GM12878 (cell line): ENCODE results near the gene RPA3. TPM values are rescaled to one million over a fixed set of nuclear protein-coding genes. Genes with fewer than 3 reads are reported as not detected.

ENCODE experiments used
- ATF7 ChIP-seq: fragments of 450-650 bp; IDR thresholded peaks from 2 replicates; pipeline ENCODE4 v1.6.1; 2016; ENCODE audit warnings: low read depth, mild to moderate bottlenecking
- BACH1 ChIP-seq: fragments of 450-650 bp; IDR thresholded peaks from 2 replicates; pipeline ENCODE4 v1.6.1; 2017; ENCODE audit warnings: mild to moderate bottlenecking, borderline replicate concordance
- BRCA1 ChIP-seq: IDR thresholded peaks from 2 replicates; pipeline ENCODE4 v1.6.1; 2011; ENCODE audit warnings: low read depth, low read length, improper control_type of control experiment
- CHD2 ChIP-seq: IDR thresholded peaks from 2 replicates; pipeline ENCODE4 v1.6.1; 2011; ENCODE audit warnings: low read depth, low read length, improper control_type of control experiment, borderline replicate concordance
- E2F8 ChIP-seq: fragments of 450-650 bp; IDR thresholded peaks from 2 replicates; pipeline ENCODE4 v1.6.1; 2018; ENCODE audit warnings: mild to moderate bottlenecking, low read depth, moderate library complexity; ENCODE audit not compliant: partially characterized antibody
- FOXK2 ChIP-seq: fragments of 450-650 bp; IDR thresholded peaks from 2 replicates; pipeline ENCODE4 v1.6.1; 2017; ENCODE audit warnings: mild to moderate bottlenecking, moderate library complexity
- IKZF1 ChIP-seq: fragments of 450-650 bp; conservative IDR thresholded peaks from 2 replicates; pipeline ENCODE4 v1.6.1; 2017; ENCODE audit warnings: antibody characterized with exemption, mild to moderate bottlenecking
- IRF5 ChIP-seq: fragments of 450-650 bp; IDR thresholded peaks from 2 replicates; pipeline ENCODE4 v1.6.1; 2017; ENCODE audit warnings: borderline replicate concordance
- MEF2B ChIP-seq: fragments of 450-650 bp; IDR thresholded peaks from 2 replicates; pipeline ENCODE4 v1.6.1; 2018; ENCODE audit warnings: mild to moderate bottlenecking, moderate library complexity; ENCODE audit not compliant: partially characterized antibody, poor library complexity, severe bottlenecking
- NFXL1 ChIP-seq: fragments of 450-650 bp; IDR thresholded peaks from 2 replicates; pipeline ENCODE4 v1.6.1; 2017; ENCODE audit warnings: antibody characterized with exemption, mild to moderate bottlenecking, borderline replicate concordance
- NRF1 ChIP-seq: conservative IDR thresholded peaks from 2 replicates; pipeline ENCODE4 v1.6.1; 2011; ENCODE audit warnings: mild to moderate bottlenecking, low read depth, low read length, improper control_type of control experiment
- PAX5 ChIP-seq: IDR thresholded peaks from 2 replicates; pipeline ENCODE4 v1.6.1; 2011; ENCODE audit warnings: low read depth, low read length, borderline replicate concordance
- SIX5 ChIP-seq: IDR thresholded peaks from 2 replicates; pipeline ENCODE4 v1.6.1; 2011; ENCODE audit warnings: mild to moderate bottlenecking, low read depth, low read length, moderate library complexity; ENCODE audit not compliant: severe bottlenecking
- SMC3 ChIP-seq: IDR thresholded peaks from 2 replicates; pipeline ENCODE4 v1.6.1; 2011; ENCODE audit warnings: low read length, improper control_type of control experiment, borderline replicate concordance
- SUPT20H ChIP-seq: IDR thresholded peaks from 2 replicates; pipeline ENCODE4 v1.6.1; 2011; ENCODE audit warnings: low read depth, mild to moderate bottlenecking, low read length, moderate library complexity, borderline replicate concordance; ENCODE audit not compliant: control insufficient read depth
- SUZ12 ChIP-seq: fragments of 200-600 bp; sonication (generic); IDR thresholded peaks from one replicate; pipeline ENCODE4 v1.6.1; 2018; ENCODE audit warnings: antibody characterized with exemption, mild to moderate bottlenecking; ENCODE audit not compliant: unreplicated experiment
- USF1 ChIP-seq: IDR thresholded peaks from 2 replicates; pipeline ENCODE4 v1.6.1; 2011; ENCODE audit warnings: borderline replicate concordance, low read depth, mild to moderate bottlenecking, moderate library complexity, mixed read lengths, low read length; ENCODE audit not compliant: insufficient read depth; ENCODE audit errors: extremely low read length
- ZNF207 ChIP-seq: fragments of 450-650 bp; IDR thresholded peaks from 2 replicates; pipeline ENCODE4 v1.6.1; 2014; ENCODE audit warnings: antibody characterized with exemption, mild to moderate bottlenecking, borderline replicate concordance
- ZNF274 ChIP-seq: IDR thresholded peaks from one replicate; pipeline ENCODE4 v1.8.0; 2011; ENCODE audit not compliant: insufficient read length, insufficient read depth
- ZZZ3 ChIP-seq: IDR thresholded peaks from 2 replicates; pipeline ENCODE4 v1.6.1; 2011; ENCODE audit warnings: low read depth; ENCODE audit not compliant: control insufficient read depth, insufficient read length
- polyA plus RNA-seq, 11 experiments: library from polyadenylated mRNA; depleted of rRNA in 4 of 11; unstranded in 6 of 11; stranded (reverse) in 5 of 11; fragments of >200 nt; fragmentation: Nextera tagmentation in 4 of 11; fragmentation: Illumina TruSeq in 1 of 11; extraction: Ambion mirVana in 4 of 11; extraction: Trizol in 1 of 11; gene quantifications; 1 replicate in 1 of 11; 2 replicates in 10 of 11; pipeline versions ENCODE4 v1.2.1 to v1.2.3, GENCODE V29; 2011 to 2016; ENCODE audit warnings: inconsistent platforms in 2 of 11, missing spikeins in 2 of 11, low read depth in 1 of 11
- total RNA-seq, 4 experiments: library from RNA; depleted of rRNA in 3 of 4; stranded (reverse); fragments of >200 nt in 3 of 4; fragmentation: Illumina TruSeq in 1 of 4; extraction: Trizol in 1 of 4; gene quantifications; 2 replicates each; pipeline versions ENCODE4 v1.2.1 to v1.2.3, GENCODE V29; 2013 to 2021
- TF ChIP-seq, protein P1 (sequence below): IDR thresholded peaks from 2 replicates; pipeline ENCODE4 v1.6.1; 2012; ENCODE audit warnings: low read depth, low read length, improper control_type of control experiment
- TF ChIP-seq, protein P2 (sequence below): fragments of 450-650 bp; IDR thresholded peaks from 2 replicates; pipeline ENCODE4 v1.6.1; 2014; ENCODE audit warnings: mild to moderate bottlenecking

The RPA3 gene
- total and polyA plus RNA-seq, 10 of the 15 experiments (the other 5 are each of a cell fraction or from before 2014, with no cell fraction given), result 60.2 to 343 (median 112) TPM

GRCh38 chr7:7640221-7641128 lies 77.9 kb downstream of the RPA3 start, which contains the start of gene UMAD1 (continued):
- no peak for TF ChIP-seq SUZ12
- peak; percentile 61; the same call in 1 of the 2 replicates for TF ChIP-seq BACH1
- no peak for TF ChIP-seq NRF1
- TF ChIP-seq, protein P1, sequence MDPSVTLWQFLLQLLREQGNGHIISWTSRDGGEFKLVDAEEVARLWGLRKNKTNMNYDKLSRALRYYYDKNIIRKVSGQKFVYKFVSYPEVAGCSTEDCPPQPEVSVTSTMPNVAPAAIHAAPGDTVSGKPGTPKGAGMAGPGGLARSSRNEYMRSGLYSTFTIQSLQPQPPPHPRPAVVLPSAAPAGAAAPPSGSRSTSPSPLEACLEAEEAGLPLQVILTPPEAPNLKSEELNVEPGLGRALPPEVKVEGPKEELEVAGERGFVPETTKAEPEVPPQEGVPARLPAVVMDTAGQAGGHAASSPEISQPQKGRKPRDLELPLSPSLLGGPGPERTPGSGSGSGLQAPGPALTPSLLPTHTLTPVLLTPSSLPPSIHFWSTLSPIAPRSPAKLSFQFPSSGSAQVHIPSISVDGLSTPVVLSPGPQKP, result peak; percentile 88
- no peak for TF ChIP-seq SUPT20H
- TF ChIP-seq MEF2B, result no peak
- no peak for TF ChIP-seq SMC3
- no peak for TF ChIP-seq NFXL1
- TF ChIP-seq USF1, result no peak
- peak; percentile 58; the same call in 1 of the 2 replicates for TF ChIP-seq IRF5
- peak; percentile 89 for TF ChIP-seq FOXK2
- TF ChIP-seq, protein P2, sequence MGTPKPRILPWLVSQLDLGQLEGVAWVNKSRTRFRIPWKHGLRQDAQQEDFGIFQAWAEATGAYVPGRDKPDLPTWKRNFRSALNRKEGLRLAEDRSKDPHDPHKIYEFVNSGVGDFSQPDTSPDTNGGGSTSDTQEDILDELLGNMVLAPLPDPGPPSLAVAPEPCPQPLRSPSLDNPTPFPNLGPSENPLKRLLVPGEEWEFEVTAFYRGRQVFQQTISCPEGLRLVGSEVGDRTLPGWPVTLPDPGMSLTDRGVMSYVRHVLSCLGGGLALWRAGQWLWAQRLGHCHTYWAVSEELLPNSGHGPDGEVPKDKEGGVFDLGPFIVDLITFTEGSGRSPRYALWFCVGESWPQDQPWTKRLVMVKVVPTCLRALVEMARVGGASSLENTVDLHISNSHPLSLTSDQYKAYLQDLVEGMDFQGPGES, result peak; percentile 42; the same call in 1 of the 2 replicates
- TF ChIP-seq ZZZ3, result no peak
- TF ChIP-seq PAX5, result 0 out of 2 replicates have a peak, but pooled peaks have one; percentile 11
- TF ChIP-seq ZNF207, result peak; percentile 39; the same call in 1 of the 2 replicates
- peak; percentile 57; the same call in 1 of the 2 replicates for TF ChIP-seq BRCA1
- TF ChIP-seq ATF7, result peak; percentile 55
- peak; percentile 97 for TF ChIP-seq E2F8
- peak; percentile 96 for TF ChIP-seq CHD2
- TF ChIP-seq SIX5, result peak; percentile 18
- peak; percentile 92 for TF ChIP-seq IKZF1
- no peak for TF ChIP-seq ZNF274
